Osteoblast (primary cell): ENCODE results near the gene DNAH7. TPM values are rescaled to one million over a fixed set of nuclear protein-coding genes. Genes with fewer than 3 reads are reported as not detected.

Source experiments
- total RNA-seq: library from RNA; depleted of rRNA; stranded (reverse); fragments of >200 nt; gene quantifications from 2 replicates; pipeline ENCODE4 v1.2.3, GENCODE V29; 2012

DNAH7 gene
- total RNA-seq, 1 donor = 2.5 TPM

Other genes with a start within 250 kb of the DNAH7 start
- gene STK17B, start 102.7 kb upstream of the DNAH7 start, total RNA-seq = 139 and 140 TPM in 2 replicates